GM18868 (cell line): ENCODE results near the gene OTOF.
A peak's percentile ranks its signal among the peaks of the same experiment; 100 is the strongest.

Experiments
- ATAC-seq: cut with Tn5 transposase; IDR thresholded peaks from one replicate; pipeline ENCODE4 v1.9.1; 2021; ENCODE audit warnings: mild to moderate bottlenecking, moderate library complexity; ENCODE audit not compliant: unreplicated experiment

Gene OTOF

DNA sequence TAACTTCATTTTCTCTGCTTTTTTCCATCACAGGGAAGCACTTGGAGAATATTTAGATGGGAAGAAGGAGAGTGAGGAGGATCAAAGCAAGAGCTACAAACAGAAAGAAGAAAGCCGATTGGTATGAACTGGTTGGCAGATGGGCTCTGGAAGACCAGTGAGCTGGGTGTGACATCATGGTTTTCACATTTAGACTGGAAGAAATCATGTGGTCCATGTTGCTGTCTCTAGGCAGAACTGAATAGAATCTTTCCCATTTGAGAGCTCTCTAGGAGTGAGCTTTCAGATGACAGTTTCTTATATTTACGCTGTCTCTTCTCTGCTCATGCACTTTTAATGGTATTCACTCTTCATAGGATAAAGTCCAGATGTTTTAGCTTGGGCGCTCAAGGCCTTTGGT lies 63.6 kb downstream of the OTOF start:
- ATAC-seq = no peak

DNA sequence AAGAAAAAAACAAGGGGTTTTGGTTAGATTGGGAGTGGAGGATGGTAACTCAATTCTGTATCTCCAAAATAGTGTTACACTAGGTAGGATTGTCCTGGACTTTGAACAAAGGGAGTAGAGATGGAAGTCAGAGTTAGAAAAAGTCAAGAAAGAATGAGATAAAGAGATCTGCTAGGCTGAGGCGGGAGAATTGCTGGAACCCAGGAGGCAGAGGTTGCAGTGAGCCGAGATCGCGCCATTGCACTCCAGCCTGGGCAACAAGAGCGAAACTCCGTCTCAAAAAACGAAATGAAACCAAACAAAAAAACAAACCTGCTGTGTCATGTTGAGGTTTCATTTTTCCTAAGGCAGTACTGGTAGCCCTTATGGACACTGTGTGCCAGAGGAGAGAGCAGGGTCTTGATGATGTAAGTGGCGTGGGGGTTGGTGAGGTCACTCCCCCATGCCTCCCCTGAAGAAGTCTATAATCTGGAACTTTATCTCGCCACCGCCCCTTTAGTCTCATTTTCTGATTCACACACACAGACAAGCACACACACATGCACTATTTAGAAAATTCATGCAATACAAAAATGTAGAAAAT lies 65.7 kb downstream of the OTOF start:
- peak; percentile 66 for ATAC-seq

DNA sequence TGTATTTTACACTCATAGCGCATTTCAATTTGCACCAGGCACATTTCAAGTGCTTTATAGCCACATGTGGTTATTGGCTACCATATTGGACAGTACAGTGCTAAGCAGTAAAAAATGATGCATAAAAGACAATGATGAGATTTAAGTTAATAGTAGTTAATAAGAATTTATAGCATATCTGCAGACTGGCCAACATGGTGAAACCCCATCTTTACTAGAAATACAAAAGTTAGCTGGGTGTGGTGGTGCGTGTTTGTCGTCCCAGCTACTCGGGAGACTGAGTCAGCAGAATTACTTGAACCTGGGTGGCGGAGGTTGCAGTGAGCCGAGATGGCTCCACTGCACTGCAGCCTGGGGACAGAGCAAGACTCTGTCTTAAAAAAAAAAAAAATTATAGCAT lies 66.5 kb downstream of the OTOF start:
- no peak for ATAC-seq

GRCh38 chr2:26410764-26411243 lies 67.1 kb downstream of the OTOF start:
- no peak for ATAC-seq

DNA sequence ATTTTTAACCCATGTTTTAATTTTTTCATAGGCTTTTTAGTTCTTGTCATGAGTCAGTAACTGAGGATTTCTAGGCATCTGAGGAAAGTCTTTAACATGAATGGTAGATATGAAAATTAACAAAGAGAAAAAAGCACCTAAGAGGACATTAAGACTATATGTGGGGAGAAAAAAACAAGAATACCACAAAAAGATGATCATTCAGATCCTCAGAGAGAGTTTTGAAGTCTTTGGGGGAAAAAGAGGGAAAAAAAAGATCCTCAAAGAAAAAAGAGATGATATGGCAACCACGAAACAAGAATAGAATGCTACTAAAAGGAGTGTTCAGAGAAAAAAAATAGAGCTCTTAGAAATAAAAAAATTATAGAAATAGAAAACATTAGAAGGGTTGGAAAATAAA lies 68.1 kb downstream of the OTOF start:
- no peak for ATAC-seq

DNA sequence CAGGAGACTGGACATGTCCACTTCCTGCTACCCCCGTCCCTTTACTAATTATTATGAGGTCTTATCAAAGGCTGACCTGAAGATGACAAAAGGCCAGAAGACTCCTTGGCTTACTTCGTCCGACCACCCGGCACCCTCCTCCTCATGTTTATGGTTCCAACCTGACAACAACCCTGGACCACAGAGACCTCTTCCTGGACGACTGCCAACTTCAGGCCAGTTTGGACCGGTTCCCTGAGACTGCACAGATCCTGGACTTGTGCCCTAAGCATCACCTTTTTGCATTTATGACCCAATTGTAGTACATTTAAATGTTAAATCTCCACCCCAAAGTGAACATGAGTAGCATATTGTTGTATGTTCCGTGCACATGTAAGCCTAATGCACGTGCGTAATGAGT lies 70.4 kb downstream of the OTOF start:
- no peak for ATAC-seq
